ENCODE results near the gene CAVIN1.
"Not testable (repeated sequence)": the region's sequence is repeated elsewhere in the genome, so short reads cannot be mapped to it uniquely, and the experiment has no call there.

CAVIN1 gene

DNA sequence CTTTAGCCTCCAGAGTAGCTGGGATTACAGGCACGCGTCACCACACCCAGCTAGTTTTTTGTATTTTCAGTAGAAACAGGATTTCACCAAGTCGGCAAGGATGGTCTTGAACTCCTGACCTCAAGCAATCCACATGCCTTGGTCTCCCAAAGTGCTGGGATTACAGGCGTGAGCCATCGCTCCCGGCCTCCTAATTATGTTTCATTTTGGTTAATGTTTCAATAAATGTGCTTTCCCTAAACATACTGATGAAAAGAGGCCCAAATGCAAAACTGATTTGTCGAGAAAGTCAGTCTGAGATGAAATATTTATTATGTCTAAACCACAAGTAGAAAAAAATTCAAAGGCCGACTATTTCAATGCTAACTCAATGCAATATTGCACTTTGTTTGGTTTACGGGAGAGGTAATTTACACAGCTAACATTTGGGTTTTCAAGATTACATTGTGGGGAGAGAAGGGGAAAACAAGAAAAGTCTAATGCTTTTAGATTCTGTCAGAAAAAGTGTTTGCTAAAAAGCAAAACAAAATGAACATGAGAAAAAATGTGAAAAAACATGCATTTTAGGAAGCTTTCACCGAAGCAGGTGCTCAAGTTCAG is 44.6 kb downstream of the CAVIN1 start:
- DNase-seq (no peak), ATAC-seq (no peak)

- ATAC-seq = no peak
- DNase-seq = no peak
Measured at GRCh38 chr17:42373896-42374295, 49.2 kb downstream of the CAVIN1 start.

- no peak for ATAC-seq
- no peak for DNase-seq
Measured at GRCh38 chr17:42372142-42372541, 50.9 kb downstream of the CAVIN1 start.

DNA sequence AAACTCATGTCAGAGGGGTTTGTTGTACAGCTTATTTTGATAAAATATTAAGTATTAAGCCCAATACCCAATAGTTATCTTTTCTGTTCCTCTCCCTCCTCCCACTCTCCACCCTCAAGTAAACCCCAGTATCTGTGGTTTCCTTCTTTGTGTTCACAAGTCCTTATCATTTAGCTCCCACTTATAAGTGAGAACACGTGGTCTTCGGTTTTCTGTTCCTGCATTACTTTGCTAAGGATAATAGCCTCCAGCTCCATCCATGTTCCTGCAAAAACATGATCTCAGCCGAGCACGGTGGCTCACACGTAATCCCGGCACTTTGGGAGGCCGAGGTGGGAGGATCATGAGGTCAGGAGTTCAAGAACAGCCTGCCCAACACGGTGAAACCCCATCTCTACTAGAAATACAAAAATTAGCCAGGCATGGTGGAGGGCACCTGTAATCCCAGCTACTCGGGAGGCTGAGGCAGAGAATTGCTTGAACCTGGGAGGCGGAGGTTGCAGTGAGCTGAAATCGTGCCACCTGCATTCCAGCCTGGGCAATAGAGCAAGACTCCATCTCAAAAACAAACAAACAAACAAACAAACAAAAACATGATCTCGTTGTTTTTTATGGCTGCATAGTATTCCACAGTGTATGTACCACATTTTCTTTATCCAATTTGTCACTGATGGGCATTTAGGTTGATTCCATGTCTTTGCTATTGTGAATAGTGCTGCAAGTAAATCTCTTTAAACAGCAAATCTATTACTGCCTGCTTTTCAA is 54.1 kb downstream of the CAVIN1 start:
- not testable (repeated sequence) for DNase-seq, ATAC-seq

- ATAC-seq, DNase-seq: not testable (repeated sequence)
Measured at GRCh38 chr17:42368310-42368709, 54.7 kb downstream of the CAVIN1 start.

- not testable (repeated sequence) for ATAC-seq, DNase-seq
Measured at GRCh38 chr17:42366176-42367023, 56.7 kb downstream of the CAVIN1 start.

DNA sequence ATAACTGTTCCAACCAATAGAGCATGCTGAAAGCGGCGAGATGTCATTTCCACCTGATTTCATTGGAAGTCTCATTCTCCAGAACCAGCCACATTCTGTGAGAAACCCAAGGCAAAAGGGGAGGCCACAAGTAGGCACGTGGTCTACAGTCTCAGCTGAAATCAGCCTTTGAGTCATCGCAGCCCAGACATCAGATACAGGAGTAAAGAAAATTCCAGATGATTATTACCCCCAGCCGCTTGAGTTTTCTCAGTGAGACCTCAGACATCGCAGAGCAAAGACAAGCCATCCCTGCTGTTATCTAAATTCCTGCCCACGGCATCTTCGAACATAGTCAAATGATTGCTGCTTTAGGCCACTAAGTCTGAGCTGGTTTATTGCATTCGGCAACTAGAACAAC is 57.9 kb downstream of the CAVIN1 start:
- DNase-seq (peak; percentile 43), ATAC-seq (peak; percentile 48)

- DNase-seq (peak; percentile 30), ATAC-seq (peak; percentile 64)
Measured at GRCh38 chr17:42363767-42364585, 59.1 kb downstream of the CAVIN1 start.

DNA sequence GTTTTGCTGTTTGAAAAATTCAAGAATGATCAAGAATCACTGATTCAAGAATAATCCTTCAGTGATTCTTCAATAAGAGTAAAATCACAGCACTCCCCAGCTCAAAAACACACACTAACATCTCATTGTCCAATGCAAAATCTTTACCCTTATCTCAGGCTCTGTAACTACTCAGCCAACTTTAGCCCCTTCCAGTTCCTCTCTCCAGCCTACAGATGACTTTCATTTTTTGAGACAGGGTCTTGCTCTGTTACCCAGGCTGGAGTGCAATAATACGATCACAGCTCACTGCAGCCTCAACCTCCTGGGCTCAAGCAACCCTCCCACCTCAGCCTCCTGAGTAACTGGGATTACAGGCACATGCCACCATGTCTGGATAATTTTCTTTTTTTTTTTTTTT is 59.8 kb downstream of the CAVIN1 start:
- ATAC-seq = no peak
- no peak for DNase-seq

GRCh38 chr17:42362245-42362961 is 60.7 kb downstream of the CAVIN1 start:
- no peak for DNase-seq
- ATAC-seq = peak; percentile 25

GRCh38 chr17:42361781-42362186 is 61.3 kb downstream of the CAVIN1 start:
- ATAC-seq (peak; percentile 93), DNase-seq (peak; percentile 61)

- ATAC-seq, DNase-seq: not testable (repeated sequence)
Measured at GRCh38 chr17:42360388-42360787, 62.7 kb downstream of the CAVIN1 start.

DNA sequence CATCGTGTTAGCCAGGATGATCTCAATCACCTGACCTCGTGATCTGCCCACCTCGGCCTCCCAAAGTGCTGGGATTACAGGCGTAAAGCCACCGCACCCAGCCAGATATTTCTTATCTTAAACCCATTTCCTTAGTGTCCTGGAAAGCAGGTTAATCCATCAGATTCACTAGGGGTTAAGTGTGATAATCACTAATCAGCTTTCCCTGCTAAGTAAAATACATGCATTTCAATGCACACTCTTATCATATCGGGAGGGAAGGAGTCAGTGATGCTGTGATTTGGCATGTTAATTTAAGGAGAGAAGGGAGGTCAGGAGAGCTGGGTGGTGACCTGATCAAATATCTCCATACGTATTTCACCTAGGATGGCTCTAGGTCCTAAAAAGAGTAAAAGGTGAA is 63.9 kb downstream of the CAVIN1 start:
- ATAC-seq = no peak
- no peak for DNase-seq

DNA sequence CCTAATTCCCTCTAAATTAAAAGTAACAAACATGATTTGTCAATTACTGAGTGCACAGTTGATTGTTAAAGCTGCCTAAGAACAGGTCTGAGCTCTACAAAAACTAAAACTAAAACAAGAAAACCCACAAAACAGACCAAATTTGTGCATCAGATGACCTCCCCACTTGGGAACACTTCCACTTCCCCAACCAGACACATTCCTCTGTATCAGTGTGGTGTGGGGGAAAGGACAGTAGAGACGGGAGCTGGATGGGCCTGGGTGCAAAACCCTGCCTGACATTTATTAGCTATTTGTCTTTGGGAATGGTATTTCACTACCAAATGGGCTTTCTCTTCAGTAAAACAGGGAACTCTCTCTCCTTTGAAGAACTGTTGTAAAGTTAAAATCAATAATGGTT is 64.6 kb downstream of the CAVIN1 start:
- DNase-seq (no peak), ATAC-seq (no peak)

DNA sequence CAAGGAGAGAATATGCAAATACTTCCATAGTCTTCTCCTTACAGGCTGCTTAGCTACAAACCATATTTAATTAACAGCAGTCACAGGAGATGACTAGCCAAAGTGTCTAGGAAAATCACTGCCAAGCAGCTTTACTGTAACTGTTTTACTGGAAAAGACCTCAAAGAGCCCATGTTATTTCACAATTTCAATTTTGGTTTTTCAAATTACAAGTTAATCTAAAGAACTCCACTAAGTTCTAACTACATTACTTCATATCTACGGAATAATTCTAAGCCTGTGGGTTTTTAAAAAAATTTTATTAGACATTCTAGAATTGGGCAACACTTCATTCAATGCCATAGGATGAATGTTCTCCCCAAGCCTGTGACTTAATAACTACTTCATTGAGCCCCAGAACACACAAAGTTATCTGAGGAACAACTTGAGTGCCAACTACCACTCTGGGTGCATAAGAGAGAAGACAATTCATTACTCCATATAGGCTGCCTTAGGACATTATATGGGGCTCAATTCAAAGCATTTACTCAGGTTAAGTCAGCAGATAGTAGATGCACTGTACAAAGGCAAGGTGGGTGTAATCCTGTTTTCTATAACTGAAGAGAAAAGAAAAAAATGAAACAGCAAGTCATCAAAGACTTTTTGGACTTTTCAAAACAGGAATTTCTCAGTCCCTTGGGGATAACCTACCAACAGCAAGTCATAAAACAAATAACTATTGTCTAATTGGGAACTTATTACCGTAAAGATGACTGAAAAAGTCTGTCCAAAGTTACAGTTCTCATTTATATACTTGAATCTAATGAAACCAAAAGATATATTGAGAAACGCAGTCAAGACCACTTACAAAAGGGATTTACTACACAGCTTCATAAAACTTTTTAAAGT is 67.9 kb downstream of the CAVIN1 start:
- DNase-seq = no peak
- ATAC-seq = no peak
